ENCODE results near the gene RIN3.

The RIN3 gene

DNA sequence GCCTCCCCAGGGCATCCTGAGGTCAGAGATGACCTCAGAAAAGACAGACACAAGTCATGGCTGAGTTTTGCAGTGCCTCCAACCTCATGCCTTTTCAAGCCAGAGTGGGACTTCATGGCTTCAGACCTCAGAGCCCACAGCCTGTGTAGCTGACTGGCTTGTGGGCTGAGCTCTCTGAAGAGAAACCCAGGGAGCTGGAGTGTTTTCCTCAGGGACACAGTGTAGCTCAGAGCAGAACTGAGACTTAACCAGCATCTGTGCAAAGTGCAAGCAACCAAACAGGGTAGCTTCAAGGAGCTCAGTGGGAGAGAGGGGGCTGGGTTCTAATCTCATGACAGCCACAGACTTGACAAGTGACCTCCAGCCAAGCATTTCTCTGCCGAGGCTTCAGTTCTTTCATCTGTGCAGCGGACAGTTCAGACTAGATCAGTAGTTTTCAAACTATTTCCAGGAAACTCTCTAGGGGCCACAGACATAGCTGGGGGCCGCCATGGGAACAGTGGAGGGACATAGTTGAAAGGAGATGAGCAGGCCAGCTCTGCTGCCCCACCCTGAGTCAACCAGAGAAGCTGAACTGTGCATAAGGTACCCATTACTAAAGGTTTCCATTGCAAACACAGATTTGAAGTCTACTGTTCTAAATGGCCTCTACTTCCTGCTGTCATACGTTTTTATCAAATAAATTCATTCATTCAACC, 154.8 kb downstream of the RIN3 start:
- TF ChIP-seq ARNT (IDR thresholded peaks at IDR 0.05), result no peak
- TF ChIP-seq BHLHE40 (IDR thresholded peaks at IDR 0.05; ENCODE audit: borderline replicate concordance), result no peak
- no peak for TF ChIP-seq LEF1 (IDR thresholded peaks at IDR 0.05; ENCODE audit: borderline replicate concordance)
- TF ChIP-seq ELF4 (IDR thresholded peaks at IDR 0.05), result no peak
- TF ChIP-seq HDGF (IDR thresholded peaks at IDR 0.05; ENCODE audit: borderline replicate concordance), result no peak
- TF ChIP-seq SUZ12 (IDR thresholded peaks at IDR 0.05), result no peak
- TF ChIP-seq, protein P1, sequence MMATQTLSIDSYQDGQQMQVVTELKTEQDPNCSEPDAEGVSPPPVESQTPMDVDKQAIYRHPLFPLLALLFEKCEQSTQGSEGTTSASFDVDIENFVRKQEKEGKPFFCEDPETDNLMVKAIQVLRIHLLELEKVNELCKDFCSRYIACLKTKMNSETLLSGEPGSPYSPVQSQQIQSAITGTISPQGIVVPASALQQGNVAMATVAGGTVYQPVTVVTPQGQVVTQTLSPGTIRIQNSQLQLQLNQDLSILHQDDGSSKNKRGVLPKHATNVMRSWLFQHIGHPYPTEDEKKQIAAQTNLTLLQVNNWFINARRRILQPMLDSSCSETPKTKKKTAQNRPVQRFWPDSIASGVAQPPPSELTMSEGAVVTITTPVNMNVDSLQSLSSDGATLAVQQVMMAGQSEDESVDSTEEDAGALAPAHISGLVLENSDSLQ (IDR thresholded peaks at IDR 0.05), result no peak
- no peak for TF ChIP-seq CTBP1 (IDR thresholded peaks at IDR 0.05; ENCODE audit: borderline replicate concordance)
- no peak for TF ChIP-seq NFRKB (IDR thresholded peaks at IDR 0.05)
- TF ChIP-seq SP1 (IDR thresholded peaks at IDR 0.05), result no peak
- no peak for TF ChIP-seq L3MBTL2 (conservative IDR thresholded peaks at IDR 0.05)
- no peak for TF ChIP-seq FOXA1 (IDR thresholded peaks at IDR 0.05)
- POLR2A ChIA-PET, result no interaction called here
- DNase-seq (ENCODE audit: extremely low spot score), result no peak
- CTCF ChIA-PET, result interaction anchor here (1.5 kb wide), 1 partner anchor 18 kb away, joined by 5 read pairs; no protein-coding TSS in a partner anchor

DNA sequence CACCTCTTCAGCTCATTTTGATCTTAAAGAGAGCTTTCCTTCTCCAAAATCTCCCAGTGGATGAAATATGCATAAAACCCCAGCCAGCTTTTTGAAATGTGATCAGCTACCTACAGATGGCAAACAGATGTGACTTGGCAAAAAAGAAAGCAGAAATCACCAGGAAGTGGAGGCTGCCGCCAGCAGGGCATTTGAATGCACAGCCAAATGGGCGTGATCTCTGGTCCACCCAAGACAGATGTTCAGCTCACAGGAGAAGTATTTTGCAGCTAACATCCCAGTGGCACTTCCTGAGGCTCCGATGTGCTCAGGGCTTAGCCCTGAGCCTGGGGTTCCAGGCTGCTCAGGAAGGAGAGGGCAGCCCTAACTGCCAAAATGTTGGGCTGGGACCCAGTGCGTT, 156.6 kb downstream of the RIN3 start:
- ChIA-PET POLR2A (no interaction called here), CTCF (no interaction called here)
- no peak for DNase-seq (ENCODE audit: extremely low spot score)
- TF ChIP-seq TARDBP (IDR thresholded peaks at IDR 0.05), result no peak
- no peak for TF ChIP-seq BHLHE40 (IDR thresholded peaks at IDR 0.05; ENCODE audit: borderline replicate concordance)
- TF ChIP-seq ELF4 (IDR thresholded peaks at IDR 0.05), result no peak
- TF ChIP-seq ZNF384 (IDR thresholded peaks at IDR 0.05), result no peak
- no peak for TF ChIP-seq FOXK2 (IDR thresholded peaks at IDR 0.05)
- TF ChIP-seq FOXM1 (IDR thresholded peaks at IDR 0.05; ENCODE audit: borderline replicate concordance), result no peak
- TF ChIP-seq CTBP1 (IDR thresholded peaks at IDR 0.05; ENCODE audit: borderline replicate concordance), result no peak
- no peak for TF ChIP-seq SP1 (IDR thresholded peaks at IDR 0.05)
- no peak for TF ChIP-seq ARNT (IDR thresholded peaks at IDR 0.05)
- no peak for TF ChIP-seq NFRKB (IDR thresholded peaks at IDR 0.05)
- TF ChIP-seq HDGF (IDR thresholded peaks at IDR 0.05; ENCODE audit: borderline replicate concordance), result no peak
- no peak for TF ChIP-seq FOXA1 (IDR thresholded peaks at IDR 0.05)

DNA sequence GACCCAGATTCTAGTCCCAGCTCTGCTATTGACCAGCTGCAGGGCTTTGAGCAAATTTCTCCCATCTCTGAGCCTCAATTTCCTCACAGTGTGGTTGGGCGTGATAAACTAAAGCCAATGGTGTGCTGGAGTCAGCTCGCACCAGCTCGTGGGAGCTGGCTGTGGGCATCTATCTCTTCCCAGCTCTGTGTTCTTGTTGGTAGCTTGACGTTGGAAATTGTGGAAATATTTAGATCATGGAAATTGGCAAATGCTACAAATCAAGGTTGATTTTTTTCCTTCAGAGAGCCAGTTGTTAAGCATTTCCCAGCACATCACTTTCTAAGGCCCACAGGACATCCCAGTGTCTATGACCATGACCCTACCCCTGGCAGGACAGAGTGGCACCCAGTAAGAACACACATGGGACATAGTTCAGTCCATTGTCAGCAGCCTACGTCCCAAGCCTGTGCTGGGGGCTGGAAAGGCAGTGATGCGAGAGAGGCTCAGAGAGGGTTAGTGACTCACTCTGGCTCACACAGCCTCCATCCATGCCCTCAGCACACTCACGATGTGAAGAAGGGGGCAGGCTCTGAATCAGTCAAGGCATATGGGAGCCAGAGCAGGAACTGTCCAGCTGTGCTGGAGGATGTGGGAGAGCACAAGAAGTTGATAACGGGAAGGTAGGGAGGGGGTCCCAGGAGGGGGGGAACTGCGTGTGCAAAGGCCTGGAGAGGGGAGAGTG, 157.2 kb downstream of the RIN3 start:
- no peak for TF ChIP-seq FOXM1 (IDR thresholded peaks at IDR 0.05; ENCODE audit: borderline replicate concordance)
- no peak for TF ChIP-seq SP1 (IDR thresholded peaks at IDR 0.05)
- TF ChIP-seq SUZ12 (IDR thresholded peaks at IDR 0.05), result no peak
- no peak for TF ChIP-seq ARNT (IDR thresholded peaks at IDR 0.05)
- TF ChIP-seq HDGF (IDR thresholded peaks at IDR 0.05; ENCODE audit: borderline replicate concordance), result no peak
- no peak for TF ChIP-seq ELF4 (IDR thresholded peaks at IDR 0.05)
- no peak for TF ChIP-seq BHLHE40 (IDR thresholded peaks at IDR 0.05; ENCODE audit: borderline replicate concordance)
- TF ChIP-seq FOXA1 (IDR thresholded peaks at IDR 0.05), result no peak
- no peak for TF ChIP-seq ZNF384 (IDR thresholded peaks at IDR 0.05)
- TF ChIP-seq, protein P1 (IDR thresholded peaks at IDR 0.05), result no peak
- no peak for TF ChIP-seq NFRKB (IDR thresholded peaks at IDR 0.05)
- TF ChIP-seq TARDBP (IDR thresholded peaks at IDR 0.05), result no peak
- TF ChIP-seq CTBP1 (IDR thresholded peaks at IDR 0.05; ENCODE audit: borderline replicate concordance), result no peak
- TF ChIP-seq LEF1 (IDR thresholded peaks at IDR 0.05; ENCODE audit: borderline replicate concordance), result no peak
- TF ChIP-seq FOXK2 (IDR thresholded peaks at IDR 0.05), result no peak
- no peak for TF ChIP-seq L3MBTL2 (conservative IDR thresholded peaks at IDR 0.05)
- ChIA-PET CTCF (no interaction called here), POLR2A (no interaction called here)
- no peak for DNase-seq (ENCODE audit: extremely low spot score)

- TF ChIP-seq HDGF (IDR thresholded peaks at IDR 0.05; ENCODE audit: borderline replicate concordance) (no peak), FOXK2 (IDR thresholded peaks at IDR 0.05) (no peak), ARNT (IDR thresholded peaks at IDR 0.05) (no peak), ZNF384 (IDR thresholded peaks at IDR 0.05) (no peak), BHLHE40 (IDR thresholded peaks at IDR 0.05; ENCODE audit: borderline replicate concordance) (no peak), FOXA1 (IDR thresholded peaks at IDR 0.05) (no peak), SUZ12 (IDR thresholded peaks at IDR 0.05) (no peak), CTBP1 (IDR thresholded peaks at IDR 0.05; ENCODE audit: borderline replicate concordance) (no peak), NFRKB (IDR thresholded peaks at IDR 0.05) (no peak), TARDBP (IDR thresholded peaks at IDR 0.05) (no peak), ELF4 (IDR thresholded peaks at IDR 0.05) (no peak)
- TF ChIP-seq, protein P1 (IDR thresholded peaks at IDR 0.05), result no peak
- ChIA-PET POLR2A (no interaction called here), CTCF (interaction anchor here (1.8 kb wide), 1 partner anchor 13 kb away, joined by 6 read pairs; no protein-coding TSS in a partner anchor)
- DNase-seq (ENCODE audit: extremely low spot score), result no peak
Measured at GRCh38 chr14:92673601-92674150, 160.1 kb downstream of the RIN3 start.

- CTCF ChIA-PET, result interaction anchor here (1.8 kb wide), 1 partner anchor 11 kb away, joined by 6 read pairs; no protein-coding TSS in a partner anchor
Measured at GRCh38 chr14:92675421-92675820, 161.8 kb downstream of the RIN3 start.

More at GRCh38 chr14:92675421-92675820, 161.8 kb downstream of the RIN3 start:
- POLR2A ChIA-PET, result no interaction called here
- TF ChIP-seq LEF1 (IDR thresholded peaks at IDR 0.05; ENCODE audit: borderline replicate concordance), result no peak
- no peak for TF ChIP-seq ARNT (IDR thresholded peaks at IDR 0.05)
- TF ChIP-seq SUZ12 (IDR thresholded peaks at IDR 0.05), result no peak
- no peak for TF ChIP-seq TARDBP (IDR thresholded peaks at IDR 0.05)
- no peak for TF ChIP-seq L3MBTL2 (conservative IDR thresholded peaks at IDR 0.05)
- no peak for TF ChIP-seq FOXK2 (IDR thresholded peaks at IDR 0.05)
- no peak for TF ChIP-seq HDGF (IDR thresholded peaks at IDR 0.05; ENCODE audit: borderline replicate concordance)
- TF ChIP-seq FOXA1 (IDR thresholded peaks at IDR 0.05), result no peak
- TF ChIP-seq, protein P1 (IDR thresholded peaks at IDR 0.05), result no peak
- TF ChIP-seq SP1 (IDR thresholded peaks at IDR 0.05), result no peak
- TF ChIP-seq CTBP1 (IDR thresholded peaks at IDR 0.05; ENCODE audit: borderline replicate concordance), result no peak
- no peak for TF ChIP-seq BHLHE40 (IDR thresholded peaks at IDR 0.05; ENCODE audit: borderline replicate concordance)
- TF ChIP-seq ELF4 (IDR thresholded peaks at IDR 0.05), result no peak
- DNase-seq (ENCODE audit: extremely low spot score), result no peak
